OCI-LY7 (cell line): ENCODE measurements around the gene SYT7. TPM values are rescaled to one million over a fixed set of nuclear protein-coding genes. Genes with fewer than 3 reads are reported as not detected.

Experiments used
- BruUV-seq: library from RNA; stranded (reverse); fragments of 400-500 nt; replicated peaks from 2 replicates; lab custom pipeline; 2021; lab: Mats Ljungman, UMichigan
- CTCF ChIA-PET: fragments of 300-600 bp; sonication (Branson Sonifier 250); formaldehyde crosslinking; loops from one replicate; lab custom pipeline; 2022; ENCODE audit warnings: antibody characterized with exemption; ENCODE audit not compliant: unreplicated experiment; lab: Charles Lee
- POLR2A ChIA-PET: fragments of 300-600 bp; sonication (Branson Sonifier 250); formaldehyde crosslinking; loops from one replicate; lab custom pipeline; 2022; ENCODE audit warnings: antibody characterized with exemption; lab: Charles Lee
- DNase-seq: peaks from one replicate; pipeline ENCODE4 v3.0.0-alpha.2; 2015; ENCODE audit warnings: low spot score
- H2AFZ ChIP-seq: fragments of 200-600 bp; sonication (generic), shearing (Covaris generic); 2 replicates; pipeline ENCODE4 v1.6.1; 2014; ENCODE audit warnings: mild to moderate bottlenecking, antibody characterized with exemption, low read length, moderate library complexity
- H3K27ac ChIP-seq: fragments of 200-600 bp; sonication (generic); 2 replicates; pipeline ENCODE4 v1.5.1; 2014; ENCODE audit warnings: mixed run types, low read depth, mild to moderate bottlenecking, moderate library complexity, low read length, inconsistent platforms; ENCODE audit not compliant: poor library complexity, severe bottlenecking
- H3K36me3 ChIP-seq: fragments of 200-600 bp; sonication (generic); 2 replicates; pipeline ENCODE4 v1.6.1; 2014; ENCODE audit warnings: mild to moderate bottlenecking, antibody characterized with exemption, low read length, moderate library complexity, mixed read lengths; ENCODE audit not compliant: insufficient read depth
- H3K4me1 ChIP-seq: fragments of 200-600 bp; sonication (generic); 2 replicates; pipeline ENCODE4 v1.5.1; 2014; ENCODE audit warnings: mild to moderate bottlenecking, low read length; ENCODE audit not compliant: insufficient read depth, poor library complexity, severe bottlenecking
- H3K4me2 ChIP-seq: fragments of 200-600 bp; sonication (generic); 2 replicates; pipeline ENCODE4 v1.6.1; 2014; ENCODE audit warnings: mild to moderate bottlenecking, low read length
- H3K4me3 ChIP-seq: fragments of 200-600 bp; sonication (generic); 2 replicates; pipeline ENCODE4 v1.5.1; 2014; ENCODE audit warnings: mild to moderate bottlenecking, low read depth, low read length; ENCODE audit not compliant: poor library complexity, severe bottlenecking
- H3K79me2 ChIP-seq: fragments of 200-600 bp; sonication (generic); 2 replicates; pipeline ENCODE4 v1.6.1; 2016; ENCODE audit warnings: low read depth, mild to moderate bottlenecking, low read length, moderate library complexity, mixed read lengths; ENCODE audit not compliant: insufficient read depth
- H3K9me2 ChIP-seq: fragments of 200-600 bp; sonication (generic); 2 replicates; pipeline ENCODE4 v1.6.1; 2016; ENCODE audit warnings: mild to moderate bottlenecking, low read length, mixed read lengths; ENCODE audit not compliant: insufficient read depth
- H3K9me3 ChIP-seq: fragments of 200-600 bp; sonication (generic); 2 replicates; pipeline ENCODE4 v1.6.1; 2014; ENCODE audit warnings: mild to moderate bottlenecking, mixed run types, low read length, mixed read lengths
- H4K20me1 ChIP-seq: fragments of 200-600 bp; sonication (generic); 2 replicates; pipeline ENCODE4 v1.6.1; 2014; ENCODE audit warnings: mild to moderate bottlenecking, antibody characterized with exemption, low read length, moderate library complexity, mixed read lengths; ENCODE audit not compliant: insufficient read depth
- EZH2phosphoT487 ChIP-seq: fragments of 200-600 bp; sonication (generic); IDR thresholded peaks from 2 replicates; pipeline ENCODE4 v1.6.1; 2018; ENCODE audit warnings: low read depth, borderline replicate concordance, mild to moderate bottlenecking, mixed run types, antibody characterized with exemption, low read length, moderate library complexity, mixed read lengths
- intact Hi-C: fragments of 100-400 bp; cut with micrococcal nuclease; formaldehyde crosslinking; loops from one replicate; pipeline ENCODE4 v1.10.0; 2022; ENCODE audit not compliant: unreplicated experiment
- total RNA-seq, 2 experiments: library from RNA; depleted of rRNA in 1 of 2; stranded (reverse); fragments of >200 nt in 1 of 2; shearing (Covaris generic) in 1 of 2; gene quantifications; 2 replicates each; pipeline ENCODE4 v1.2.3, GENCODE V29; 2014 to 2022
- TF ChIP-seq, protein P1 (sequence below): fragments of 200-600 bp; sonication (generic); conservative IDR thresholded peaks from 2 replicates; pipeline ENCODE4 v1.5.1; 2014; ENCODE audit warnings: mild to moderate bottlenecking, antibody characterized with exemption, low read length, moderate library complexity, mixed read lengths

SYT7 gene
- total RNA-seq, 2 experiments from 2014 or later: not detected

DNA sequence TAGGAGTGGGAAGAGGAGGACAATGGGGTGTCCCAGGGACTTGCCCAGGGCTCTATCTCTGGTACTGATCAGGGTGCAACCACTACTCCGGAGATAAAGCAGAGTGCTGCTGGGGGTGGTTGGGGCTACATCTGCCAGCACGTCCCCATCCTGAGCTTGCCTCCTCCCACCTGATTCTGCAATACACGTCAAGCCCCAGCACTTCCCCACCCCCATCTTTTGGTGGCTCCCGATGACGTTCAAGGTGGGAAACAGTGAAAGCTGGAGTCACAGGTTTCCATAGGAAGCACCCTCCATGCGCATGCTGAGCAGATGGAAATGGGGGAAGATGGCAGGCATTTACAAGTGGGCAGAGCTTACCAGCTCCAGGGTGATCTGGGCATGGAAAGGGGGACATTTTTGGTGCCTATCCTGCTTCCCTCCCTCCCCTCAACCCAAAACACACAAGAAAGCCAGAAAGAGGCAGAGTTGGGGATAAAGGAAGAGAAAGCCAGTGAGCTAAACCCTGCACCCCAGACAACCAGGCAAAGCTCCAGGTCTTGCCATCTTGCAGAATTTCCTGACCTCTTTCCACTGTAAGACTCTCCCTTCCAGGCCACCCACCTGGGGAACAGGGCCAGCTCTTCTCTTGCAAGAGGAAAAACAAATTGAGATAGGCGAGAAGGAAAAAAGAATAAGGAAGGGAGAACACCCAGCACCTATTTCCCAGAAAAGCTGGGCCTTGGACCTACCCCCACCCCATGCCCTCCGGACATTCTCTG is 15.8 kb downstream of the SYT7 start:
- Histone ChIP-seq H4K20me1 (no peaks in the 10 kb centered on the region), H3K4me2 (no peak overlapping the region), H2AFZ (no peak overlapping the region), H3K9me3 (no peaks in the 10 kb centered on the region), H3K79me2 (no peaks in the 10 kb centered on the region), H3K36me3 (no peaks in the 10 kb centered on the region), H3K9me2 (no peaks in the 10 kb centered on the region), H3K27ac (no peak overlapping the region), H3K4me1 (no peaks in the 10 kb centered on the region), H3K4me3 (no peak overlapping the region)
- no peak for DNase-seq
- POLR2A ChIA-PET: interaction anchor here (0.6 kb wide), 1 partner anchor 124 kb away, joined by 3 read pairs; no protein-coding TSS in a partner anchor
- TF ChIP-seq, protein P1, sequence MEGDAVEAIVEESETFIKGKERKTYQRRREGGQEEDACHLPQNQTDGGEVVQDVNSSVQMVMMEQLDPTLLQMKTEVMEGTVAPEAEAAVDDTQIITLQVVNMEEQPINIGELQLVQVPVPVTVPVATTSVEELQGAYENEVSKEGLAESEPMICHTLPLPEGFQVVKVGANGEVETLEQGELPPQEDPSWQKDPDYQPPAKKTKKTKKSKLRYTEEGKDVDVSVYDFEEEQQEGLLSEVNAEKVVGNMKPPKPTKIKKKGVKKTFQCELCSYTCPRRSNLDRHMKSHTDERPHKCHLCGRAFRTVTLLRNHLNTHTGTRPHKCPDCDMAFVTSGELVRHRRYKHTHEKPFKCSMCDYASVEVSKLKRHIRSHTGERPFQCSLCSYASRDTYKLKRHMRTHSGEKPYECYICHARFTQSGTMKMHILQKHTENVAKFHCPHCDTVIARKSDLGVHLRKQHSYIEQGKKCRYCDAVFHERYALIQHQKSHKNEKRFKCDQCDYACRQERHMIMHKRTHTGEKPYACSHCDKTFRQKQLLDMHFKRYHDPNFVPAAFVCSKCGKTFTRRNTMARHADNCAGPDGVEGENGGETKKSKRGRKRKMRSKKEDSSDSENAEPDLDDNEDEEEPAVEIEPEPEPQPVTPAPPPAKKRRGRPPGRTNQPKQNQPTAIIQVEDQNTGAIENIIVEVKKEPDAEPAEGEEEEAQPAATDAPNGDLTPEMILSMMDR: no peak
- TF ChIP-seq EZH2phosphoT487: no peak
- BruUV-seq: no TSS peak
- CTCF ChIA-PET: no interaction called here
- intact Hi-C loops: no loop called here

DNA sequence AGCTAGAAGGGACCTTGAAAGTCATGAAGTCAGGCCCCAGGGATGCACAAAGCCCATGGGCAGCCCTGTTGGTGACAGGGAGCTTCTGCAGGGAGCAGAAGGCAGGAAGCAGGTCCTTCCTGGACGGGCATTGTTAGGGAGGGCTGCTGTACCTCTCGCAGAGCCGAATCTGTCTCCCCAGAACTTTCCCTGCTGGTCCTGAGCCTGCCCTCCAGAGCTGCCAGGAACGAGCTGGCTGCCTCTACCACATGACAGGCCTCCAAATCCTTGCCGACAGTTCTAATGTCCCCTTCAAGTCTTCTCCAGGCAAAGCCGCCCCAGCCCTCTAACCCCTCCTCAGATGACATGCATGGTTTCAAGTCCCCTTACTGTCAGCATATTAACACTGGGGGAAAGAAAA is 20.1 kb downstream of the SYT7 start:
- no peak for DNase-seq
- Histone ChIP-seq H3K36me3 (no peaks in the 10 kb centered on the region), H3K9me2 (no peaks in the 10 kb centered on the region), H4K20me1 (no peaks in the 10 kb centered on the region), H3K4me1 (no peaks in the 10 kb centered on the region), H3K9me3 (no peaks in the 10 kb centered on the region), H3K4me2 (no peak overlapping the region), H3K4me3 (no peak overlapping the region), H2AFZ (no peak overlapping the region), H3K79me2 (no peaks in the 10 kb centered on the region), H3K27ac (no peak overlapping the region)
- BruUV-seq: no TSS peak
- POLR2A ChIA-PET: no interaction called here
- intact Hi-C loops: no loop called here
- TF ChIP-seq, protein P1: no peak
- no peak for TF ChIP-seq EZH2phosphoT487
- CTCF ChIA-PET: no interaction called here

DNA sequence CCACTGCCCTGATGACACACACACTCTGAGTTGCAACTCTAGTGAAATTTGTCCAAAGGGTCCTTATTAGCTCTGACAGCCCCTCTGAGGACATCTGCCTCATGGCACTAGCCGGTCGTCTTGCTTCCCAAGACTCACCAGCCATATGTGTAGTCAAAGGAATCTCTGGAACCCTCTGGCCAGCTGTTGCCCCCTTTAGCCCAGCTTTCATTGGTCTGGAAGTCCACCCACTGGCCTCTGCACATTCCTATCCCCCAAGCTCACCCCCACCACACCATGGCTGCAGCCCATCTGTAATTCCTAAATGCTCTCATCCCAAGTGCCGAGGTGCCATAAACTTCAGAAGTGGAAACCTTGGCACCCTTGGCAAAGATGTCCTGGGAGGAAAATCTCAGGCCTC is 24.3 kb downstream of the SYT7 start:
- Histone ChIP-seq H2AFZ (no peak overlapping the region), H3K9me2 (no peaks in the 10 kb centered on the region), H3K27ac (no peak overlapping the region), H3K4me1 (no peaks in the 10 kb centered on the region), H3K36me3 (no peaks in the 10 kb centered on the region), H3K79me2 (no peaks in the 10 kb centered on the region), H3K4me3 (no peak overlapping the region), H3K4me2 (no peak overlapping the region), H4K20me1 (no peaks in the 10 kb centered on the region), H3K9me3 (no peaks in the 10 kb centered on the region)
- intact Hi-C loops: no loop called here
- no TSS peak for BruUV-seq
- TF ChIP-seq, protein P1: no peak
- TF ChIP-seq EZH2phosphoT487: no peak
- CTCF ChIA-PET: no interaction called here
- DNase-seq: no peak
- POLR2A ChIA-PET: no interaction called here
